Brain microvascular endothelial cell (primary cell): ENCODE measurements around the gene CDK5RAP2.

Source experiments
- DNase-seq: peaks from one replicate; pipeline ENCODE4 v3.0.0-alpha.2; 2020
- H3K27ac ChIP-seq: fragments of 250-450 bp; sonication (Bioruptor Pico); 2 replicates; pipeline ENCODE4 v1.5.1; 2020; ENCODE audit warnings: mild to moderate bottlenecking, moderate library complexity
- H3K27me3 ChIP-seq: fragments of 250-450 bp; sonication (Bioruptor Pico); replicated peaks from 2 replicates; pipeline ENCODE4 v1.5.1; 2020; ENCODE audit warnings: mild to moderate bottlenecking
- H3K36me3 ChIP-seq: fragments of 250-450 bp; sonication (Bioruptor Pico); replicated peaks from 2 replicates; pipeline ENCODE4 v1.5.1; 2020; ENCODE audit warnings: mild to moderate bottlenecking
- H3K4me3 ChIP-seq: 2 replicates; pipeline ENCODE4 v1.5.1; 2011; ENCODE audit warnings: low read depth, mild to moderate bottlenecking, control low read depth, low read length, moderate library complexity
- in situ Hi-C: cut with HindIII; loops from 2 replicates; pipeline ENCODE4 v1.10.0; 2017; ENCODE audit warnings: low sequenced_read_pairs, low pct_ligation_motif_present
- TF ChIP-seq, protein P1 (sequence below): IDR thresholded peaks from 2 replicates; pipeline ENCODE4 v1.5.1; 2011; ENCODE audit warnings: low read depth, mild to moderate bottlenecking, moderate library complexity, low read length, control low read depth, inconsistent platforms; ENCODE audit errors: missing control alignments

CDK5RAP2 gene

DNA sequence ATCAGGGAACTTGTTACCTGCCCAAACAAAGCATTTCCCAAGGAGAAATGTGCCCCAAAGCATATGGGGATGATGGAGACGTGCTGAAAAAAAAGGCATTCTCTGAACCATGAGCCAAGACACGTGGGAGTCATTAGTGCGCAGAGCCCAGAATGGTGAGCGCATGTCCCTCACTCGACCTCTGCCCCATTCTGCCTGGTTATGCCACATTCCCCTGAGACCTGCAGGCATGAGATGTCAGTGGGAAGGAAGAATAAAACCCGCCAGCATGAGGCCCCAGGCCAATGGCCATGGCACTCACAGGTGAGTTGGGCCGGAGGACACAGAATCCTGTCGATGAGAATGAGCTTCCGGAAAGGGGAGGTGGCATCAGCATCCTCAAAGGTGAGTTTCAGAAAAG is 228.9 kb downstream of the CDK5RAP2 start:
- no peak for DNase-seq
- in situ Hi-C loops = no loop called here
- Histone ChIP-seq H3K27ac (no peak overlapping the region), H3K27me3 (no peaks in the 10 kb centered on the region), H3K4me3 (no peak overlapping the region), H3K36me3 (no peaks in the 10 kb centered on the region)
- TF ChIP-seq, protein P1, sequence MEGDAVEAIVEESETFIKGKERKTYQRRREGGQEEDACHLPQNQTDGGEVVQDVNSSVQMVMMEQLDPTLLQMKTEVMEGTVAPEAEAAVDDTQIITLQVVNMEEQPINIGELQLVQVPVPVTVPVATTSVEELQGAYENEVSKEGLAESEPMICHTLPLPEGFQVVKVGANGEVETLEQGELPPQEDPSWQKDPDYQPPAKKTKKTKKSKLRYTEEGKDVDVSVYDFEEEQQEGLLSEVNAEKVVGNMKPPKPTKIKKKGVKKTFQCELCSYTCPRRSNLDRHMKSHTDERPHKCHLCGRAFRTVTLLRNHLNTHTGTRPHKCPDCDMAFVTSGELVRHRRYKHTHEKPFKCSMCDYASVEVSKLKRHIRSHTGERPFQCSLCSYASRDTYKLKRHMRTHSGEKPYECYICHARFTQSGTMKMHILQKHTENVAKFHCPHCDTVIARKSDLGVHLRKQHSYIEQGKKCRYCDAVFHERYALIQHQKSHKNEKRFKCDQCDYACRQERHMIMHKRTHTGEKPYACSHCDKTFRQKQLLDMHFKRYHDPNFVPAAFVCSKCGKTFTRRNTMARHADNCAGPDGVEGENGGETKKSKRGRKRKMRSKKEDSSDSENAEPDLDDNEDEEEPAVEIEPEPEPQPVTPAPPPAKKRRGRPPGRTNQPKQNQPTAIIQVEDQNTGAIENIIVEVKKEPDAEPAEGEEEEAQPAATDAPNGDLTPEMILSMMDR = no peak

DNA sequence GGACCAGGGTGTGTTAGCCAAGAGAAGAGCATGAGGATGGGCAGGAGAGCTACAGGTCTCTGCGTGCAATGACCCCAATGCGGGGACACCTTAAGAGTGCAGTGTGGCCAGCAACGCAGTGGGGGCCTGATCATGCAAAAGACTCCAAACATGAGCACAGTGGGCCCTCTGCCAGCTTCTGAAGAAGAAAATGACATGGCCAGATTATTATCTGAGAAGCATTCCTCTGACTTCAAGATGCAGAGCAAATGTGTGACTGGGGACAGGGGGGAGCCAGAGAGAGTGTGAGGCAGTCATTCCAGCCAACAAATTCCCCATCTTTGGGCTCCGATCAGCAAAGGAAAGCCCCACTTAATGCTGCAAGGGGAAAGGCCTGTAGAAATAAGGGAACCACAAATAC is 229.4 kb downstream of the CDK5RAP2 start:
- no peak overlapping the region for H3K27ac ChIP-seq
- TF ChIP-seq, protein P1 = no peak
- in situ Hi-C loops = no loop called here
- no peak overlapping the region for H3K4me3 ChIP-seq
- no peaks in the 10 kb centered on the region for H3K27me3 ChIP-seq
- H3K36me3 ChIP-seq = no peaks in the 10 kb centered on the region
- no peak for DNase-seq

DNA sequence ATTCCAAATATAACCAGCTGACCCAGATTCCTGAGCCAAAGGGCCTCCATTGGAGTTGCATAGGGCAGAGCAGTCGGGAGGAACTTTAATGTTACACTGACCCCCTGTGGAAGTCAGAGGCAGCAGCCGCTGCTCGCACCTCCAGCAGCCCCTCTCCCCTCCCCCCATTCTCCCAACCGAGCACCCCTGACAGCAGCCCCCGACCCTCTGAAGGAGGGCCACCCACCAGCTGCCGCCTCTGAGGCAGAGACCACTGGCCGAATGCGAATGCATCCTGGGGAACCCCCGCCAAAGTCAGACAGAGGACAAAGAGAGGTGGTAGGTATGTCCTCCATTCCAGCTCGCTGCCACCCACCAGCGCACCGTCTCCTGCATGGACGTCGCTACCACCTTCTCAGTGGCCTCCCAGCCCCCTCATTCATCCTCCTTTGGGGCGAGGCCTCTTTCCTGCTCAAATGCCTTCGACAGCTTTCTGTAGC is 231.0 kb downstream of the CDK5RAP2 start:
- Histone ChIP-seq H3K27ac (no peak overlapping the region), H3K4me3 (no peak overlapping the region), H3K36me3 (no peaks in the 10 kb centered on the region), H3K27me3 (no peaks in the 10 kb centered on the region)
- peak; percentile 27 for DNase-seq
- in situ Hi-C loops = no loop called here
- TF ChIP-seq, protein P1 = peak; percentile 83

DNA sequence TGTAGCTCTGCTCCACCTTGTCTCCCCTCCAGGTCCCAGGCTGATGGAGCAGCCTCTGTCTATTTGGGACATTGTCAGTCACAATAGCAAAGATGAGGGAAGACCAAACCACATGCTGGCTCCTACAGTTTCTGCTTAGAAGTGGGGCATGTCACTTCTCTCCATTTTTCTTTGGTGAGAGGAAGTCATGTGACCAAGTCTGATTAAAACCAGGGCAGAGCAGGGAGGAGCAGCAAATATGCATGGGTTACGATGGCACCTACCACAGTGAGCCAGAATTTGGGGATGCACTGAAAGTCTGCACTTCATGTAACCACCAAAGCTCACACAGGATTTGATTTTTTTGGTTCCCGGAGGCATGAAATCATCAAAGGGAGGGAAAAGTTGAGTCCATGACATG is 234.6 kb downstream of the CDK5RAP2 start:
- in situ Hi-C loops = no loop called here
- H3K4me3 ChIP-seq = no peak overlapping the region
- no peaks in the 10 kb centered on the region for H3K27me3 ChIP-seq
- no peak overlapping the region for H3K27ac ChIP-seq
- no peak for DNase-seq
- H3K36me3 ChIP-seq = no peaks in the 10 kb centered on the region
- TF ChIP-seq, protein P1 = no peak

DNA sequence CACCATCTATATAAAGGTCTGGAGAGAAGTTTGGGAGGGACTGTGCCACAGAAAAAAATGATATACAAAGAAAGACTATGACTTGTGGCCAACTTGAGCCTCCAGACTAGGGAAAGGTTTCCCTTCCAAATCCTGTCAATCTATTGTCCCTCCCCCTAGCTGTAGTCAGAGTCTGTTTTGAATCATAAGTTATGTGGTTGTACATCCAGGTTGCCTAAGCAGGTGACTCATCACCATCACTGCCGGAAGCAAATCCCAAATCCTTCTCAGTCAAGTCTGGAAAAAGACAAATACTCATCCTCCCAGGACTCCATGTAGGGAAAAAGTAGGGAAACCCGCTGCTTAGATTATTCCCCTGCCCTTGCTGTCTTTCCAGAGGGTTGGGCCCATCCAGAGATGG is 235.7 kb downstream of the CDK5RAP2 start:
- H3K27ac ChIP-seq = no peak overlapping the region
- H3K4me3 ChIP-seq = no peak overlapping the region
- H3K36me3 ChIP-seq = no peaks in the 10 kb centered on the region
- TF ChIP-seq, protein P1 = no peak
- in situ Hi-C loops = no loop called here
- no peaks in the 10 kb centered on the region for H3K27me3 ChIP-seq
- DNase-seq = peak; percentile 51

DNA sequence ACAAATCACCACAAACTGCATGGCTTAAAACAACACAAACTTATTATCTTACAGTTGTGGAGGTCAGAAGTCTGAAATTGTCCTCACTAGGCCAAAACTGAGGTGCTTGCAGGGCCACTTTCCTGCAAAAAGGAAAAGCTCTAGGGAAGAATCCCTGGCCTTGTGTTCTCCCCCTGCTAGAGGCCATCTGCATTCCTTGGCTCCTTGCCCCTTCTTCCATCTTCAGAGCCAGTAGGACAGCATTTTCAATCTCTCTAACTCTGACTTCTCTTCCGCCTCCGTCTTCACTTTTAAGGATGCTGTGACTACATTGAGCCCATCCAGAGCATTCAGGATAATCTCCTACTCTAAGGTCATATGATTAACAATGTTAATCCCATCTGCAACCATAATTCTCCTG is 236.6 kb downstream of the CDK5RAP2 start:
- Histone ChIP-seq H3K4me3 (no peak overlapping the region), H3K27ac (no peak overlapping the region), H3K36me3 (no peaks in the 10 kb centered on the region), H3K27me3 (no peaks in the 10 kb centered on the region)
- DNase-seq = no peak
- in situ Hi-C loops = no loop called here
- TF ChIP-seq, protein P1 = no peak
